ENCODE measurements around the gene PHF19. TPM values are rescaled to one million over a fixed set of nuclear protein-coding genes. Genes with fewer than 3 reads are reported as not detected.

Gene PHF19
- total RNA-seq, 1 experiment from 2014 or later, result 66.8 TPM

DNA sequence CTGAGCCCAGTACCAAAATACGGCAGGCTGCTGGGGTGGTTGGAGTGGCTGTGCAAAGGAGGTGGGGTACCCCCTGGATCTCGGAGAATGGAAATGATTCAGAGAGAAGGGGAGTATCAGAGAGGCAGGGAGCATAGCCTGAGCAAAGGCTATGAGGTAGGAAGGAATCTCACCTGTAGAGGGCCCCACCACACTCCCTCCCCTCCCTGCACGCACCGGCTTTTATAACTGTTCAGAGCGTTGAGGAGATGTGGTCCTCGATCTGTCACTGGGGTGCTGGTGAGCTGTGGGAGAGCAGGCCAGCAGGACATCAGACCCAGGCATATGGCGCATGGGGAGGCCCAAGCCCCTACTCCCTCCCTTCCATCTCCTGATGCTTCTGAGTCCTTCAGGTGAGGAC lies 13.2 kb downstream of the PHF19 start:
- H3K56ac ChIP-seq (ENCODE audit: insufficient read length, low read depth, low read length), result no peak overlapping the region
- H3K14ac ChIP-seq (ENCODE audit: insufficient read depth, low read length), result no peak overlapping the region
- H4K91ac ChIP-seq (ENCODE audit: insufficient read length, low read depth, low read length), result no peak overlapping the region
- H3K36me3 Mint-ChIP-seq (ENCODE audit: insufficient read depth in 1 of 3, low read depth in 3 of 3), result peaks cover 0 to 65% (median 18%) of the 10 kb centered on the region in 3 experiments; a peak in 4 of 7 replicates
- H2AK5ac ChIP-seq (ENCODE audit: insufficient read length, low read length), result no peak overlapping the region
- H2BK20ac ChIP-seq (ENCODE audit: low read depth, low read length, poor library complexity, severe bottlenecking), result no peak overlapping the region
- H3K27me3 Mint-ChIP-seq (ENCODE audit: low read depth), result no peaks in the 10 kb centered on the region
- no peak overlapping the region for H3T11ph ChIP-seq (ENCODE audit: low read length)
- H3K23me2 ChIP-seq (ENCODE audit: insufficient read length, low read depth, low read length, poor library complexity, severe bottlenecking), result no peaks in the 10 kb centered on the region
- no peak overlapping the region for H4K8ac ChIP-seq (replicated peaks; ENCODE audit: insufficient read length, low read depth, low read length)
- no peaks in the 10 kb centered on the region for H3K9me3 ChIP-seq (ENCODE audit: control insufficient read depth, low read depth, low read length)
- no peak overlapping the region for H3K4me3 Mint-ChIP-seq
- H4K5ac ChIP-seq (ENCODE audit: insufficient read length, low read depth, low read length), result no peak overlapping the region
- H2AFZ ChIP-seq (ENCODE audit: low read length), result no peak overlapping the region
- H3K4me1 ChIP-seq (ENCODE audit: insufficient read depth, low read length), result no peaks in the 10 kb centered on the region
- no peak overlapping the region for H2BK12ac ChIP-seq (ENCODE audit: insufficient read length, low read depth, low read length)
- no peaks in the 10 kb centered on the region for H3K27me3 ChIP-seq (ENCODE audit: insufficient read depth, low read length)
- no peaks in the 10 kb centered on the region for H4K20me1 ChIP-seq (ENCODE audit: control insufficient read depth, insufficient read depth, insufficient read length)
- no peak overlapping the region for H3K27ac Mint-ChIP-seq
- no peak overlapping the region for H2BK15ac ChIP-seq (ENCODE audit: low read depth, low read length)
- no peaks in the 10 kb centered on the region for H3K9me3 Mint-ChIP-seq
- peak; percentile 67 for TF ChIP-seq CTCF (conservative IDR thresholded peaks at IDR 0.05)
- no CpG with 5 or more reads among the region's 7 CpGs for WGBS (ENCODE audit: extremely low coverage, insufficient read length, low lambda C conversion rate)
- no peak overlapping the region for H2BK120ac ChIP-seq (ENCODE audit: low read depth, low read length, poor library complexity, severe bottlenecking)
- H3K79me2 ChIP-seq (ENCODE audit: insufficient read depth, low read length), result no peaks in the 10 kb centered on the region
- H3K4me1 Mint-ChIP-seq, result peaks cover 6 to 18% of the 10 kb centered on the region in 2 experiments; a peak in 3 of 4 replicates
- no peak overlapping the region for H3K18ac ChIP-seq (ENCODE audit: insufficient read length, low read depth, low read length)
- H3K9ac ChIP-seq (ENCODE audit: extremely low read depth, insufficient read length, low read length), result no peak overlapping the region
- DNase-seq, result peak; percentile 60
- no peak overlapping the region for H3K4ac ChIP-seq (ENCODE audit: low read depth, low read length)
- no peak overlapping the region for H3K4me2 ChIP-seq (ENCODE audit: insufficient read depth, insufficient read length, low read length)
- H3K79me1 ChIP-seq (ENCODE audit: insufficient read depth, low read depth, low read length, poor library complexity, severe bottlenecking), result no peaks in the 10 kb centered on the region
- no peak overlapping the region for H2BK5ac ChIP-seq (ENCODE audit: insufficient read length, low read length)
- H3K23ac ChIP-seq (ENCODE audit: insufficient read length, low read depth, low read length), result no peak overlapping the region
- no peak overlapping the region for H3K27ac ChIP-seq (ENCODE audit: insufficient read length, low read depth, low read length)

All from H9 (cell line).